Middle frontal gyrus (tissue), 1 donor: Measurements from ENCODE around the gene MMP13.
"Not testable (repeated sequence)": the region's sequence is repeated elsewhere in the genome, so short reads cannot be mapped to it uniquely, and the experiment has no call there.

Experiments used
- DNase-seq: peaks from one replicate; pipeline ENCODE4 v3.0.0-alpha.2; 2015; ENCODE audit warnings: low spot score; ENCODE audit errors: extremely low spot score

The MMP13 gene

DNA sequence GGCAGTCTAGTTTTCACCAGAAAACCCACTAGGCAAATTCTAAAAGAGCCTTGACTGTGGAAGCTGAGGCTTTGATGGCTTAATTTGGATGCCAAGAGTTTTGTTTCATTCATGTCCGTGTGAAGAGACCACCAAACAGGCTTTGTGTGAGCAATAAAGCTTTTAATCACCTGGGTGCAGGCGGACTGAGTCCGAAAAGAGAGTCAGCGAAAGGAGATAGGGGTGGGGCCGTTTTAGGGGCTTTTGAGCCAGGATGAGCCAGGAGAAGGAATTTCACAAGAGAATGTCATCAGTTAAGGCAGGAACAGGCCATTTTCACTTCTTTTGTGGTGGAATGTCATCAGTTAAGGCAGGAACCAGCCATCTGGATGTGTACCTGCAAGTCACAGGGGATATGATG is 51.6 kb downstream of the MMP13 start:
- DNase-seq, result not testable (repeated sequence)

DNA sequence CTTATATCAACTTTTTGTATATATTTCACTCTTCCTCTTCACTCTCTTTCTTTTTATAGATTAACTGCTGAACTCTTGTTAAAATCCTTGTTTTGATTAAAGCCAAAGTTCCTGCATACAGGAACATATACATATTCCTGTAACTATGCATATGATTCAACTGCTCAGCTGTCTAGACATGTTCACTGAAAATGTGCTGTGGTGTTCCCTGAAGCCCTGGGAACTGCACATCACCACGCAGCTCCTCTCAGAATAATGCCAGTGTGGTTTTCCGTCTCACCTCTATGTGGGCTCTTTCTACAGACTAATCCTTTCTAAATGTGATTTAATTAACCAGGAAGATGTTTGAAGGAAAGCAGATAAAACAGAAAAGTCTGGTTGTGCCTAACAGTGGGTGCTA is 55.2 kb downstream of the MMP13 start:
- DNase-seq, result no peak
